HK-2 (cell line): ENCODE data around the gene NEIL3.

Experiments
- DNase-seq: peaks from one replicate; pipeline ENCODE4 v3.0.0-alpha.2; 2018; ENCODE audit not compliant: unreplicated experiment

Gene NEIL3, protein sequence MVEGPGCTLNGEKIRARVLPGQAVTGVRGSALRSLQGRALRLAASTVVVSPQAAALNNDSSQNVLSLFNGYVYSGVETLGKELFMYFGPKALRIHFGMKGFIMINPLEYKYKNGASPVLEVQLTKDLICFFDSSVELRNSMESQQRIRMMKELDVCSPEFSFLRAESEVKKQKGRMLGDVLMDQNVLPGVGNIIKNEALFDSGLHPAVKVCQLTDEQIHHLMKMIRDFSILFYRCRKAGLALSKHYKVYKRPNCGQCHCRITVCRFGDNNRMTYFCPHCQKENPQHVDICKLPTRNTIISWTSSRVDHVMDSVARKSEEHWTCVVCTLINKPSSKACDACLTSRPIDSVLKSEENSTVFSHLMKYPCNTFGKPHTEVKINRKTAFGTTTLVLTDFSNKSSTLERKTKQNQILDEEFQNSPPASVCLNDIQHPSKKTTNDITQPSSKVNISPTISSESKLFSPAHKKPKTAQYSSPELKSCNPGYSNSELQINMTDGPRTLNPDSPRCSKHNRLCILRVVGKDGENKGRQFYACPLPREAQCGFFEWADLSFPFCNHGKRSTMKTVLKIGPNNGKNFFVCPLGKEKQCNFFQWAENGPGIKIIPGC

DNA sequence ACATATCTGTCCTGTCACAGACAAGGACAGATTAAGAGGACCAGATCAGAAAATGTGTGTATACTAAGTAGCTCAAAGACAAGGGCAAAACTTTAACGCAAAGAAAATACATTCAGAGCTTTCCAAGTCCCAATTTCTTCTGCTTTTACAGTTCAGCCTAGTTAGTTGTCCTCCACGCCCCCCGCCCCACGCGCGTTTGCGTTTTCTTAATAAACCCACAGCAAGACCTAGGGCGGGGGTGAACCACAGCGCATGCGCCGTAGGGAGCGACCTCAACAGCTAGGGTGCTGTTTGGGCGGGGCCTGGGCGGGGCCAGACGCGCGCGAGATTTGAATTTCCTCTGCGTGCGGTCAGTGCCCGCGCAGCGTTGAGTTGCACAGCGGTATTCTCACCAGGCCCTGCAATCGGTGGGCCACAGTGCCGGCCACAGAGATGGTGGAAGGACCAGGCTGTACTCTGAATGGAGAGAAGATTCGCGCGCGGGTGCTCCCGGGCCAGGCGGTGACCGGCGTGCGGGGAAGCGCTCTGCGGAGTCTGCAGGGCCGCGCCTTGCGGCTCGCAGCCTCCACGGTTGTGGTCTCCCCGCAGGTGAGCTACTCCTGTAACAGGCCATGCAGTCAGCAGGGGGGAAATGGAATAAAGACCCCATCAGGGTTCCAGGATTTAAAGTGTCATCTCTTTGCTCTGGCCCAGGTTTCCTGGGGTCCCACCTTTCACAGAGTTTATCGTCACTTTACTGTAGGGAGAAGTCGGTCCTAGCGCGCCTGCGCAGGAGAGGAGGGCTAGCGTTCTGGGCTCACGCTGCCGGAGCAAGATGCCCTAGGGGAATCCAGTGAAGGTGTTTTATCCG is at the start of gene NEIL3:
Gene NEIL3 (plus strand): TSS at position 353 of the 850 bp plus-strand sequence. CDS start 80 bp downstream, at position 433.
- peak; percentile 95 for DNase-seq

DNA sequence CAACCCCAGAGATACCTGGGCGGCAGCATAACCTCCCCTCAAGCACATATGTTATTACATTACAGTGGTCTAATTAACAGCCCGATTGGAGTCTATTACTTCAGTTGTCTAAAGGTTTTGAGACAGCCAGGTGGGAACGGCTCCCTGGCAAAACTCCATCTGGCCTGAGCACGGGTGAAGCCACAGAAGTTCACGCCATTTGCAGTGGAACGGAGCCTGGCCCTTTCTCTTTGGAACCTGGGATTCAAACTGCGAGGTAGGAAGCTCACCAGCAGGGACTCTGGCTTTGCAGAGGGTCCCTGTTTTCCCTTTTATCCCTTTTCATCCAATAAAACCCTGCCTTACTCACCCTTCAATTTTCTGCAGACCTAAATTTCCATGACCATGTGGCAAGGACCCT is 45.9 kb upstream of the NEIL3 start:
- DNase-seq: no peak

DNA sequence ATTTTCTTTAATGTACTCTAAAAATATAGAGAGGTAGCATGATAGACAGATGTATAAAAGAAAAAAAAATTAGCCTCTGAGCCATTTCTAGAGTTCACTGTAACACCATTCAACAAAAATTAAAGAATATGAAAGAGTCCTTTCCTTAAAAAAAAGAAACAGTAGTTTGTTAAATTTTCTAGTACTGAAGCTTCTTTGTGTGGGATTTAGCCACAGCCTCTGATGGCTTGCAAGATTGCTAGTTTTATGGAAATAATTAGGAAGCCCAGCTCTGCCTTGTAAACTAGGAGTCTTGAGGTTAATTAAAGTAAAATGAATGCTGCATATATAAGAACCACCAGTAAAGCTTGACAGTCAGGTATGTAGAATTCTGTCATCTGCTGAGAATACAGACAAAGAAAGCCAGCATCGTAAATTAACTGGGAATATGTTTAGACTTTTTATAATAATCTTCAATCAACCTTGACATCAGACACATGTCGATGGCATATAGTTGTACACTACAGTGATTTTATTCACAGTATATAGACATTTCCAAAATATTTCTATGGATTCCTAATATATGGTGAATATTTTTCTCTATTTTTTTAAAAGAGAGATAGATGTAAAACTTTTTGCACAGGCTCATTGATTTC is 44.8 kb upstream of the NEIL3 start:
- DNase-seq: no peak

DNA sequence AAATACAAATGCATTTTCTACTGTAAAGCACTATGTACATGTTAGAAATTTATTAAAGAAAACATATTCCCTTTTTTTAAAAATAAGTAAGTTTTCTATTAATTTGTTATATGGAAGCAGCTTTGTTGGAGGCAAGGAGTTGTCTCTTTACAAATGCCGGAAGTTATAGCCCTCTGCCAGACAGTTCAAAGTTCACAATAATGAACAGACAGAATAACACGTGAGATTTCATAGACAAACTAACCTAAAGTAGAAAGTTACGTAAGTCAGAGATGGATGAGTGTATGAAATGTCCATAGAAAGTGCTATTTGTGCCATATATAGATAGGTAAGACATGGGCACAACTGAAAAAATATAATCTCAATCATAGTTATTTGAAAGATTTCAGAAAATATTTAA is 43.9 kb upstream of the NEIL3 start:
- DNase-seq: no peak

DNA sequence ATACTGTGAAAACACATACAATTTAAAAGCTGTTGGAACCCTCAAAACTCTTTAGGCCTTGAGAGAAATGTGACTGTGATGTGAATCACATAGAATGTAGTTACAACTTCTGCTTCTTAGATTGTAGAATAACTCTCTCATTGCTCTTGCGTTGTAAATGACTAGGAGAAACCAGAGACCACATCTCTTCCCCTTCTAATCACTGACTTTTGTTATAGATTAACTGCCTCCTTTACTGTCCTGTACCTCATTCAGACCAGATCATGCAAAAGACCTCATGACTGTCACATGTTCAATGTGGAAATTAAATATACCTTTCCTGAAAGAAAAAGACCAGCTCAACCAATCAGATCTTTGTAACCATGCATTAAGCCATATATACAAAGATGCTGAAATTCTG is 43.2 kb upstream of the NEIL3 start:
- DNase-seq: no peak

DNA sequence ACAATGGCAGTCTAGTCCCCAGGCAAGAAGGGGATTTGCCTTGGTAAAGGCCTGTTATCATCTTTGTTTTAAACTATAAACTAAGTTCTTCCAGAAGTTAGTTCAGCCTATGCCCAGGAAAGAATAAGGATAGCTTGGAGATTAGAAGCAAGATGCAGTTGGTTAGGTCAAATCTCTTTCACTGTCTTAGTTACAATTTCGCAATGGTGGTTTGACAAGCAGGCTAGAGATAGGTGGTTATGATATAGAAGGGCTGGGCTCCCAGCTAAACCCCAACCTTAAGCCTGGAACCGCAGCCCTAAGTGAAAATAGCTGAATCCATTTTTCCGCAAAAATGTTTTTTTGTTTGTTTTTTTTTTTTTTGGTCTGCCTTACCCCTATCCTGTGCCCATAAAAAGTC is 41.8 kb upstream of the NEIL3 start:
- no peak for DNase-seq

DNA sequence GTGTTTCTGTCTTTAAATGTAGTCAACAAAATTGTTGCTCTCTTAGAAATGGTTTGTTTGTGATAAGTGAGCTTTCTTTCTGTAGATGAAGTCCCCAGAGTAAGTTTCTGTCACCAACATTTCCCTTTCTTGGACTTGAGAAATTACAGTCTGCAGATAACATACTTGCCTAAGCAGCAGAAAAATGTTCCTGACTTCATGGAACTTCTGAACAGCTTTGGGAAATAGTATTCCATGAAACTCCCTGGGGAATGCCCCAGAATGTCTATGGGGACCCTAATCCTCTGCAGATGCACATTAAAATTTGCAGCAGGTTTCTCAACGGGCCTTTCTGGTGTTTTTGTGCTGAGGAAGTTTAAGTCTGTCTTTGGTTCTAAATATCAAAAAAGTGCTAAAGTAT is 38.6 kb upstream of the NEIL3 start:
- no peak for DNase-seq

DNA sequence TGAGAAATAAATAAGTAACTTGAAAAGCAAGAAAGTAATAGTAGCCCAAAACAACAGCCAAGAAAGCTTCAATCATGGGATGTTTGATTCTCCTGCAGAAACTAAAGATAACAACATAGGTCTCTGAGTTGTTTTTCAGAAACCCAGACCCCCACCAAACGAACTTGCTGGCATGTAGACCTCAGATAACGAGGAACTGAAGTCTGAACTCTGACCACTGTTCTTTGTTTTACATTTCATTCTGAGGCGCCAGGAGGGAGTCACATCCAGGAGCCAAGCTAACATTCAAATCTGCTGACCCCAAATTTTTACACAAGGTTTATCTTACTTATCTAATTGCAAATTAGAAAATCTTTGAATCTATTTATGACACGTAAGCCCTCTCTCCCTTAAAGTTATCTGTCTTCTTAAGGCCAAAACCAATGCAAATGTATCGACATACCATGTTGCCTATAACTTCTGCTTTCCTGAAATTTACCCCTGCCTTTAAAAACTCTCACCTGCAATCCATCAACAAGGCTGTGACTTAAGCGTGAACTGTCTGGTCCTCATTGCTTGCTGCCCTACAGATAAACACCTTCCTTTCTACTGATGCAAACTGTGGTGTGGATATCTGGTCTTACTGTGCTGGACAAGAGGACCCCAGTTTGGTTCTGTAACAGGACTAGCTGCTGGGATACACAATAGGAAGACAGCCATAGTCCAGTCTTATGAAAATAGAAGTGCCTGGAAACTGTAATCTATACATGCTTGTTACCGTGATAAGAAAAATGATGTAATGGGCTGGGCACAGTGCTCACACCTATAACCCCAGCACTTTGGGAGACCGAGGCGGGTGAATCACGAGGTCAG is 37.5 kb upstream of the NEIL3 start:
- no peak for DNase-seq

DNA sequence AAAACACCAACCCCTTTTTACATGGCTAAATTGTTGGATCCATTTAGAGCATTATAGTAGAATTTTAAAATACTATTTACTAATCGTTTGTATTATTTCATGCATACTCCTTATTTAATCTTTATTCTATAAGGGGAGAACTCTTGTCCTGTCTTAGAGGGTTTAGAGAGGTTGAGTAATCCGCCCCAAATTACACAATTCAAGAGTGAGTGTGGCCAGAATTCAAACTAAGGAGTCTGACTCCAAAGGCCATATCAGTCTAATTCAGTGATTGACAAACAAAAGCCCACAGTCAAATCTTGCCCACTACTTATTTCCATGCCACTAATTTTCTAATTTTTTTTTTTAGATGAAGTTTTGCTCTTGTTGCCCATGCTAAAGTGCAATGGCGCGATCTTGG is 33.7 kb upstream of the NEIL3 start:
- DNase-seq: no peak

DNA sequence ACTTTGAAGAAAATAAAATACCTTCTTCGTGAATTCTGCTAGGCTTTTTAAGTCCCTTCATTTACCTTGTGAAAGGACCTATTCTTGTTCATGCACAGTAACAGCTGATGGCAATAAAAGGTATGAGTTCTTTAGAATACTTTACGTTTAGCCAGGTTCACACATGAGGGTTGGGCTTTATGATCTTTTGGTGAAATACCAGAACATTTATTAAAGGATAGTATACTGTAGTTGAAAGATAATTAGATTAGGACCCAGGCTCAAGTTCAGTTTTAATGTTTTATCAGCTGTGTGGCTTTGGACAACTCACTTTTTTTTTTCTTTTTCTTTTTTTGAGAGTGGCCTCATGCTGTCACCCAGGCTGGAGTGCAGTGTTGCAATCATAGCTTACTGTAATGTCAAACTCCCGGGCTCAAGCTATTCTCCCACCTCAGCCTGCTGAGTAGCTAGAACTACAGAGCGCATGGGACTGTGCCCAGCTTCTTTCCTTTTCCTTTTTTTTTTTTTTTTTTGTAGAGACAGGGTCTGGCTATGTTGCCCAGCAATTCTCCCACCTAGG is 28.2 kb upstream of the NEIL3 start:
- no peak for DNase-seq

DNA sequence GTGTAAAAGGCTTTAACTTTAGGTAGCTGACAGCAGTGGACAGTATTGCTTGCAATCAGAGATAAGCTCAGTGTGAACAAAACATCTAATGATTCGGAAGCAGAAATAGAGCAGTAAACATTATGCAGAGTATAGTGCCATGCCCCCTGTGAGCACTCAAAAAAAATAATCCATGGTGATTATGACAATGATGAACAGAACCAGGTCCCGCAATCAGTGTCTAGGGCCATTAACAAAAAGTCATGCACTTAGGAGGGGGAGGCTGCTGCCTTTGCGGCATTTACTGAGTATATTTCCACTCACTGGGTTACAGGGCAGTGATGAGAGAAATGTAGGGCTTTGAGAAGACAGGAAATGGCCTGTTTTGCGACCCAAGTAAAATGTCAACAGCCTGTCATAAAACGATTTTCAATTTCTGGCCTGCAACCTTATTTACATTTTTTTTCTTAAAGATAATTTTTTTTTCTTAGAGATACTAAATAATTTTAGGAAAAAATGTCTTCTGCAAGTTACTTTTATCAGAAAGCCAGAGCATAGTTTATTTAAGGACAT is 27.3 kb upstream of the NEIL3 start:
- DNase-seq: no peak

DNA sequence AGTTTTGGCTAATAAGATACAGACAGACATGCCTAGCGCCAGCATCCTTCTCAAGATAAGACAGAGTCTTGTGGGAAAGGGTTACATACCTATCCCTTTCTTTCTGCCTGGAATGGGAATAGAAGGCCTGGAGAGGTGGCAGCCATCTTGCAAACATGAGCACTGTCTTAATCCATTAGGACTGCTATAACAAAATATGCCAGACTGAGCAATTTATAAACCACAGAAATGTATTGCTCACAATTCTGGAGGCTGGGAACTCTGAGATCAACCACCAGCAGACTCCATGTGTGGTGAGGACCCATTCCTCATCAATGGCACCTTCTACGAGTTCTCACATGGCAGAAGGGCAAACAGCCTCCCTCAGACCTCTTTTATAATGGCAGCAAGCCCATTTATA is 26.5 kb upstream of the NEIL3 start:
- peak; percentile 2 for DNase-seq

DNA sequence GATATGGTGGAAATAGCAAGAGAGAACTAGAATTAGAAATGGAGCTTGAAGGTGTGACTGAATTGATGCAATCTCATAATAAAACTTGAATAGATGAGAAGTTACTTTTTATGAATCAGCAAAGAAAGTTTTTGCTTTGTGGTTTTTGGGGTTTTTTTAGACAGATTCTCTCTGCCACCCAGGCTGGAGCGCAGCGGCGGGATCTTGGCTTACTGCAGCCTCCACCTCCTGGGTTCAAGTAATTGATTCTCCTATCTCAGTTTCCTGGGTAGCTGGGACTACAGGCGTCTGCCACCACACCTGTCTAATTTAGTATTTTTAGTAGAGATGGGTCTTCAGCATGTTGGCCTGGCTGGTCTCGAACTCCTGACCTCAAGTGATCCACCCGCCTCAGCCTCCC is 23.7 kb upstream of the NEIL3 start:
- DNase-seq: no peak

DNA sequence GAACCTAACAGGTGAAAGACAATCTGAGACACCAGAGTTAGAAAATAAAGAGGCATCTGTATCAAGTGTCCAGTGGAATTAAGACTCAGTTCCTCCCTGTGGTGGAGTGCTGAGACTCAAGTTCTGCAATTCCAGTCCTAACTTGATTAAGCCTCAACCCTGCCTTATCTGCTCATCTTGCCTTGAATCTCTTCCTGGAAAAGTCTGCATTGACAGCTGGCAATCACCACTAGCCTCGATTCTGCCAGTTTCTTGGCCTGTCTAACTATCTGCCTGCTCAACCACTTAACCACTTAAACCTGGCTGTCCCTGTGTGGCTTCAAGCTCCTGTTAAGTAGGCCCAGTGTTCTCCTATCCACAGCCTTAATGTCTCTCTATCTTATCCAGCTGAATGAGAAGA is 22.4 kb upstream of the NEIL3 start:
- DNase-seq: no peak

DNA sequence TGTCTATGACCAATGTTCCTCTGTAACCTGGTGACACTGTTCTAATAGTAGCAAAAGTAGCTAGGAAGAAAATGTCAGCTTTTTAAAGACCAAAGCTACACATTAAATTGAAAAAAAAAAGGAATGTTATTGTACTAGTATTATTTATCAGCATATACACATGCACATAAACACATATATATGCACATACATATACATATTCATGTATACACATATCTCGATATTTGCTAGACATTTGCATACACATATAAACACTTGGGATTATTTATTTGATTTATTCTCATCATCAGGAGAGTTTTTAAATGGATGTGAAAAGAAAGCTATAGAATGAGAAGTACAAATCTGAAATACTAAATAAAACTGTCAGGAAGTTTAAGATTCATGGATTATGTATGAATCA is 21.3 kb upstream of the NEIL3 start:
- DNase-seq: no peak

DNA sequence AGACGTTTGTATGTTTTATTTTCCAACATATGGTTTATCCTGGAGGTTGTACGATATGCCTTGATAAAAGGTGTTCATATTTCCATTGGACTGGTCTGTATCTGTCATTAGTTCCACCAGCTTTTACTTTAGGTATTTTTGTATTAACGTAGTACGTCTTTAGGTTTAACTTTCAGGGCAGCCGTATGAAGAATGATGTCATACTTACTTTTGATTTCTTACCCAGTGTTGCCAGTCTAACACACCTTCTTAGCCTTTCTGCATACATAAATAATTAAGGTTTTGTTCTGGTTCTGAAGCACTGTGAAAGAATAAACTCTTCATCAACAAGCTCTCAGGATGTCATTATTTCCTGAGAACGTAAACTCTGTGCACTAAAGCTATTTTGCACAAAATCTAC is 18.9 kb upstream of the NEIL3 start:
- no peak for DNase-seq

DNA sequence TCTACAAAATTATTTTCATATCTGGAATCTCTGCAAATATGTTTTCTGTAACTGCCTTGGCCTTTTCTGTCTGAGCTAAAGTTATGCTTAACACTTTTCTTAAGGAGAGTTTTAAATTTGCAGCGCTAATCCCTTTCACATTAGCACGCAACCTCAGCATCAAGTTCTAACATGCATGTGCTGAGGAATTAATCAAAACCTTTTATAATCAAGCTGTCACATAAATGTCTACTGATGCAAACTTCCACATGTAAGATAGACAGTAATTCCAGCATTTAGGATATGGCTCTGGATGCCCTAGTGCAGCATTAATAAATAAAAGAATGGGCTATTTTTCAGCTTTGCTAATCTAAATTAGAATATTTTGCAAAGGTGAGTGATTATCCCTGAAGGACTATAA is 17.5 kb upstream of the NEIL3 start:
- no peak for DNase-seq

DNA sequence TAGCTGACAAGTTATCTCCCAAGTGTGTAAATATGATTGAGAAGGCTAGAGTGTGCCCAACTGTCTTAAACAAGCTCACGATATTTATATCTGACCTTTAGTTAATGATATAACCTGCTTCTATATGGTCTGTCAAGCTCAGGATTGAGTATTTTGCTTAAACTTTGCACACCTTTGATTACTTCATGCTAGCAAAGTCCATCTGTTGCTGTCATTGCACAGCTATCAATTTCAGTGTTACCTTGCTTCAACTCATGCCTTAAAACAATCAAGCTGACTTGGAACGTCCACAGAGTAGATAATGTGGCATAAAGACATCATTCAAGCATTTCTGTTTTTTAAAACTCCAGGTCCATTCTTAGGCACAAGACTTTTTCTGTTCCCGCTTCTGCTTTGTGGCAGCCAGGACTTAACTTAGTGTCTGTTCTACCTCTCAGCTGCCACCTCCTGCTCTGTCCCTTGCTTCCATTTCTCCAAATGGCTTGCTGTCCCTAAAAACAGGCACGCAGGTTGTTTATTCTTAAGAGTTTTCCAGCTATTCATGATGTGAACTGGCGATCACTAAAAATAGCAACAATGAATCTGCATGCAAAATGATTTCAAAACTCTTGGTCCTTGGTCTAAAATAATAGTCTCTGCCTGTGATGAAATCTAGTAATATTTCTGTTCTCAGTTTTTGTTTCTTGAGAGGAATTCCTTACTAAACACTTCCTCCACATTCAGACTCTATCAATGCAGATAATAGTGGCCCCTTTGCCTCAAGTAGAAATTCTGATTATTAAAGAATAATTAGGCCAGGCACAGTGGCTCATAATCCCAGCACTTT is 16.3 kb upstream of the NEIL3 start:
- no peak for DNase-seq

DNA sequence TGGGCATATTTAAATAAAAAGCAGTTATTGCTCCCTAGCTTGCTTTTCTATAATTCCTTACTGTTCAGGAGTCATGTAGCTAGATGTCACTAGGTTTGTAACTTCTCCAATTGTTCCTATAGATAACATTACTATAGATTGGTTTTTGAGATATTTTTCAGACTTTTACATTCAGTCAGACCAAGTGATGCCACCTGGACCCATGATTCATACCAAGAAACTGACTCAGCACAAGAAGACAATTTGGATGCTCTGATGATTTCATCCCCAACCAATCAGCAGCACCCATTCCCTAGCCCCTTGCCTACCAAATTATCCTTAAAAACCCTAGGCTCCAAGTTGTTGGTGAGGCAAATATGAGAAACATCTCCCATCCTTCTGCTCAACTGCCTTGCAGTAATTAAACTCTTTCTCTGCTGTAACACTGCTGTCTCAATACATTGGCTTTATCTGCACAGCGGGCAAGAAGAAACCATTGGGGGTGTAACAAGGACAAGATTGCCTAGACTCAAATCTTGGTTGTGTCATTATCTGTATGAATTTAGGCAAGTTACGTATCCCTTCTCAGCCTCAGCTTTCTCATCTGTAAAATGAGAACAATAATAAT is 11.8 kb upstream of the NEIL3 start:
- no peak for DNase-seq
